Measurements from ENCODE around the gene TBX10. TPM values are rescaled to one million over a fixed set of nuclear protein-coding genes. Genes with fewer than 3 reads are reported as not detected.
"Not testable (repeated sequence)": the region's sequence is repeated elsewhere in the genome, so short reads cannot be mapped to it uniquely, and the experiment has no call there.

TBX10 gene
- total and polyA plus RNA-seq, 4 donors: 0.12 to 0.43 TPM; not detected in 2

- Histone ChIP-seq H3K9ac (ENCODE audit: low read depth in 1 of 2, low read length in 2 of 2) (no peak overlapping the region), H3K9me3 (ENCODE audit: control insufficient read depth in 4 of 4, low read length in 3 of 4) (no peaks in the 10 kb centered on the region), H3K4me3 (ENCODE audit: low read depth in 1 of 3, low read length in 3 of 3) (no peak overlapping the region), H3K36me3 (ENCODE audit: control insufficient read depth in 4 of 4, insufficient read depth in 3 of 4, low read depth in 1 of 4, low read length in 3 of 4) (no peaks in the 10 kb centered on the region), H3K27me3 (ENCODE audit: control insufficient read depth in 4 of 4, insufficient read depth in 4 of 4, low read length in 3 of 4) (no peaks in the 10 kb centered on the region), H3K4me1 (ENCODE audit: control insufficient read depth in 4 of 4, insufficient read depth in 4 of 4, low read length in 3 of 4) (no peaks in the 10 kb centered on the region), H3K27ac (ENCODE audit: low read depth in 1 of 2, low read length in 2 of 2) (no peak overlapping the region)
- WGBS: 84% methylated on average over 12 of the region's 12 CpGs
- no peak for DNase-seq (ENCODE audit: low spot score)
- TF ChIP-seq JUND (IDR thresholded peaks at IDR 0.05) (no peak), TAF1 (conservative IDR thresholded peaks at IDR 0.05) (no peak), SP1 (IDR thresholded peaks at IDR 0.05) (no peak), GABPA (IDR thresholded peaks at IDR 0.05 in 1 of 2, conservative IDR thresholded peaks at IDR 0.05 in 1 of 2) (no peak), FOXA2 (IDR thresholded peaks at IDR 0.05) (no peak), YY1 (IDR thresholded peaks at IDR 0.05) (no peak)
- TF ChIP-seq, protein P1, sequence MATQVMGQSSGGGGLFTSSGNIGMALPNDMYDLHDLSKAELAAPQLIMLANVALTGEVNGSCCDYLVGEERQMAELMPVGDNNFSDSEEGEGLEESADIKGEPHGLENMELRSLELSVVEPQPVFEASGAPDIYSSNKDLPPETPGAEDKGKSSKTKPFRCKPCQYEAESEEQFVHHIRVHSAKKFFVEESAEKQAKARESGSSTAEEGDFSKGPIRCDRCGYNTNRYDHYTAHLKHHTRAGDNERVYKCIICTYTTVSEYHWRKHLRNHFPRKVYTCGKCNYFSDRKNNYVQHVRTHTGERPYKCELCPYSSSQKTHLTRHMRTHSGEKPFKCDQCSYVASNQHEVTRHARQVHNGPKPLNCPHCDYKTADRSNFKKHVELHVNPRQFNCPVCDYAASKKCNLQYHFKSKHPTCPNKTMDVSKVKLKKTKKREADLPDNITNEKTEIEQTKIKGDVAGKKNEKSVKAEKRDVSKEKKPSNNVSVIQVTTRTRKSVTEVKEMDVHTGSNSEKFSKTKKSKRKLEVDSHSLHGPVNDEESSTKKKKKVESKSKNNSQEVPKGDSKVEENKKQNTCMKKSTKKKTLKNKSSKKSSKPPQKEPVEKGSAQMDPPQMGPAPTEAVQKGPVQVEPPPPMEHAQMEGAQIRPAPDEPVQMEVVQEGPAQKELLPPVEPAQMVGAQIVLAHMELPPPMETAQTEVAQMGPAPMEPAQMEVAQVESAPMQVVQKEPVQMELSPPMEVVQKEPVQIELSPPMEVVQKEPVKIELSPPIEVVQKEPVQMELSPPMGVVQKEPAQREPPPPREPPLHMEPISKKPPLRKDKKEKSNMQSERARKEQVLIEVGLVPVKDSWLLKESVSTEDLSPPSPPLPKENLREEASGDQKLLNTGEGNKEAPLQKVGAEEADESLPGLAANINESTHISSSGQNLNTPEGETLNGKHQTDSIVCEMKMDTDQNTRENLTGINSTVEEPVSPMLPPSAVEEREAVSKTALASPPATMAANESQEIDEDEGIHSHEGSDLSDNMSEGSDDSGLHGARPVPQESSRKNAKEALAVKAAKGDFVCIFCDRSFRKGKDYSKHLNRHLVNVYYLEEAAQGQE (IDR thresholded peaks at IDR 0.05): no peak
- TF ChIP-seq, protein P2, sequence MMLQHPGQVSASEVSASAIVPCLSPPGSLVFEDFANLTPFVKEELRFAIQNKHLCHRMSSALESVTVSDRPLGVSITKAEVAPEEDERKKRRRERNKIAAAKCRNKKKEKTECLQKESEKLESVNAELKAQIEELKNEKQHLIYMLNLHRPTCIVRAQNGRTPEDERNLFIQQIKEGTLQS (IDR thresholded peaks at IDR 0.05): no peak
Observed at GRCh38 chr11:67592880-67593564, 46.5 kb downstream of the TBX10 start.

- not testable (repeated sequence) for H3K27me3 ChIP-seq (ENCODE audit: control insufficient read depth in 4 of 4, insufficient read depth in 4 of 4, low read length in 3 of 4); H3K36me3 ChIP-seq (ENCODE audit: control insufficient read depth in 4 of 4, insufficient read depth in 3 of 4, low read depth in 1 of 4, low read length in 3 of 4); H3K4me1 ChIP-seq (ENCODE audit: control insufficient read depth in 4 of 4, insufficient read depth in 4 of 4, low read length in 3 of 4); H3K9me3 ChIP-seq (ENCODE audit: control insufficient read depth in 4 of 4, low read length in 3 of 4); H3K27ac ChIP-seq (ENCODE audit: low read depth in 1 of 2, low read length in 2 of 2); DNase-seq (ENCODE audit: low spot score); H3K4me3 ChIP-seq (ENCODE audit: low read depth in 1 of 3, low read length in 3 of 3); H3K9ac ChIP-seq (ENCODE audit: low read depth in 1 of 2, low read length in 2 of 2)
- 84% methylated on average over 11 of the region's 11 CpGs for whole genome bisulfite sequencing
Observed at GRCh38 chr11:67588899-67589415, 50.6 kb downstream of the TBX10 start.

DNA sequence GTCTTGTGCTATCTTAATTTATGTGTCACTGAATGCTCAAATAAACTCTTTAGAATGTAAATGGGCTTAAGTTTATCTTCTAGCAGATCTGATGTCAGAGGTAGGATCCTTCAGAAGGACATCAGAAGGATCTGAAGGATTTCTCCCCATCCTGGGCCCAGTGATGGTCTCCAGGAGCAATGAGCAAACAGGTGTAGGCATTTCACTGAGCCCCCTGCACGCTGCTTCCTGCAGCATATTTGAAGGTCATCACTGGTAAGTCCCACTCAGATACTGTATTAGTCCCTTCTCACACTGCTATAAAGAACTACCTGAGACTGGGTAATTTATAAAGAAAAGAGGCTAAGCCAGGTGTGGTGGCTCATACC, 51.4 kb downstream of the TBX10 start:
- H3K27me3 ChIP-seq (ENCODE audit: control insufficient read depth in 4 of 4, insufficient read depth in 4 of 4, low read length in 3 of 4): no peaks in the 10 kb centered on the region
- no peaks in the 10 kb centered on the region for H3K9me3 ChIP-seq (ENCODE audit: control insufficient read depth in 4 of 4, low read length in 3 of 4)
- H3K27ac ChIP-seq (ENCODE audit: low read depth in 1 of 2, low read length in 2 of 2): no peak overlapping the region
- no peaks in the 10 kb centered on the region for H3K36me3 ChIP-seq (ENCODE audit: control insufficient read depth in 4 of 4, insufficient read depth in 3 of 4, low read depth in 1 of 4, low read length in 3 of 4)
- 95% methylated on average over 1 of the region's 1 CpG for WGBS
- no peak for DNase-seq (ENCODE audit: low spot score)
- H3K4me3 ChIP-seq (ENCODE audit: low read depth in 1 of 3, low read length in 3 of 3): no peak overlapping the region
- no peak overlapping the region for H3K9ac ChIP-seq (ENCODE audit: low read depth in 1 of 2, low read length in 2 of 2)
- H3K4me1 ChIP-seq (ENCODE audit: control insufficient read depth in 4 of 4, insufficient read depth in 4 of 4, low read length in 3 of 4): peaks cover 0 to 3% (median 0%) of the 10 kb centered on the region in 4 donors
- no peak for TF ChIP-seq NR2F2 (IDR thresholded peaks at IDR 0.05)
- TF ChIP-seq, protein P2 (IDR thresholded peaks at IDR 0.05): no peak
- no peak for TF ChIP-seq ZBTB33 (IDR thresholded peaks at IDR 0.05)
- TF ChIP-seq HNF4A (conservative IDR thresholded peaks at IDR 0.05): no peak
- TF ChIP-seq, protein P1 (IDR thresholded peaks at IDR 0.05): no peak
- TF ChIP-seq EGR1 (IDR thresholded peaks at IDR 0.05; ENCODE audit: low read depth in 2 of 2): no peak
- no peak for TF ChIP-seq JUND (IDR thresholded peaks at IDR 0.05)
- no peak for TF ChIP-seq RAD21 (IDR thresholded peaks at IDR 0.05)
- TF ChIP-seq FOXA1 (IDR thresholded peaks at IDR 0.05): no peak
- TF ChIP-seq HNF4G (IDR thresholded peaks at IDR 0.05): no peak
- no peak for TF ChIP-seq RXRA (IDR thresholded peaks at IDR 0.05)
